Liver (tissue), 9 donors: ENCODE measurements around the gene LYRM1. TPM values are rescaled to one million over a fixed set of nuclear protein-coding genes. Genes with fewer than 3 reads are reported as not detected.

ENCODE experiments used
- DNase-seq: peaks from one replicate; pipeline ENCODE4 v3.0.0-alpha.2; 2017; ENCODE audit warnings: low spot score
- H3K27ac ChIP-seq, 2 donors: one replicate each; pipeline ENCODE4 v1.7.0; 2013; ENCODE audit warnings: inconsistent platforms in 2 of 2, low read length in 2 of 2, control low read depth in 1 of 2, low read depth in 1 of 2, mild to moderate bottlenecking in 1 of 2
- H3K27me3 ChIP-seq, 4 donors: one replicate each; pipeline versions ENCODE4 v1.6.1 to v1.7.0; 2013; ENCODE audit warnings: low read length in 3 of 4, inconsistent platforms in 1 of 4, mild to moderate bottlenecking in 1 of 4, moderate library complexity in 1 of 4; ENCODE audit not compliant: control insufficient read depth in 4 of 4, insufficient read depth in 4 of 4
- H3K36me3 ChIP-seq, 4 donors: one replicate each; pipeline versions ENCODE4 v1.6.1 to v1.7.0; 2013; ENCODE audit warnings: low read length in 3 of 4, mild to moderate bottlenecking in 3 of 4, low read depth in 1 of 4, moderate library complexity in 1 of 4; ENCODE audit not compliant: control insufficient read depth in 4 of 4, insufficient read depth in 3 of 4
- H3K4me1 ChIP-seq, 4 donors: one replicate each; pipeline versions ENCODE4 v1.6.1 to v1.7.0; 2013; ENCODE audit warnings: low read length in 3 of 4, mild to moderate bottlenecking in 3 of 4, moderate library complexity in 1 of 4; ENCODE audit not compliant: control insufficient read depth in 4 of 4, insufficient read depth in 4 of 4
- H3K4me3 ChIP-seq, 3 donors: one replicate each; pipeline versions ENCODE4 v1.6.1 to v1.7.0; 2013; ENCODE audit warnings: low read length in 3 of 3, control low read depth in 1 of 3, low read depth in 1 of 3, mild to moderate bottlenecking in 1 of 3
- H3K9ac ChIP-seq, 2 donors: one replicate each; pipeline ENCODE4 v1.7.0; 2013; ENCODE audit warnings: low read length in 2 of 2, mild to moderate bottlenecking in 2 of 2, moderate library complexity in 2 of 2, control low read depth in 1 of 2, low read depth in 1 of 2
- H3K9me3 ChIP-seq, 4 donors: one replicate each; pipeline versions ENCODE4 v1.6.1 to v1.7.0; 2013; ENCODE audit warnings: low read length in 3 of 4; ENCODE audit not compliant: control insufficient read depth in 4 of 4
- ATF3 ChIP-seq: IDR thresholded peaks from 2 replicates; pipeline ENCODE4 v1.6.1; 2016; ENCODE audit warnings: antibody characterized with exemption
- CTCF ChIP-seq: fragments of 150-350 bp; IDR thresholded peaks from 2 replicates; pipeline ENCODE4 v1.5.1; 2017; ENCODE audit warnings: improper control_type of control experiment, low read depth, low read length; ENCODE audit not compliant: missing input control
- EGR1 ChIP-seq, 2 donors: IDR thresholded peaks; 2 replicates each; pipeline ENCODE4 v1.6.1; 2016 to 2018; ENCODE audit warnings: antibody characterized with exemption in 2 of 2, low read depth in 2 of 2
- FOXA1 ChIP-seq: IDR thresholded peaks from 2 replicates; pipeline ENCODE4 v1.6.1; 2016; ENCODE audit warnings: antibody characterized with exemption
- FOXA2 ChIP-seq: IDR thresholded peaks from 2 replicates; pipeline ENCODE4 v1.6.1; 2016; ENCODE audit warnings: antibody characterized with exemption
- GABPA ChIP-seq, 2 donors: IDR thresholded peaks in 1 of 2; conservative IDR thresholded peaks in 1 of 2; 2 replicates each; pipeline ENCODE4 v1.6.1; 2016; ENCODE audit warnings: antibody characterized with exemption in 2 of 2, mild to moderate bottlenecking in 1 of 2, moderate library complexity in 1 of 2
- HNF4A ChIP-seq, 2 donors: conservative IDR thresholded peaks; 2 replicates each; pipeline ENCODE4 v1.6.1; 2016; ENCODE audit warnings: antibody characterized with exemption in 2 of 2, mild to moderate bottlenecking in 2 of 2
- HNF4G ChIP-seq: IDR thresholded peaks from 2 replicates; pipeline ENCODE4 v1.6.1; 2016; ENCODE audit warnings: antibody characterized with exemption
- JUND ChIP-seq, 2 donors: IDR thresholded peaks; 2 replicates each; pipeline ENCODE4 v1.6.1; 2016; ENCODE audit warnings: antibody characterized with exemption in 2 of 2
- MAX ChIP-seq: IDR thresholded peaks from 2 replicates; pipeline ENCODE4 v1.6.1; 2016; ENCODE audit warnings: antibody characterized with exemption
- NR2F2 ChIP-seq: IDR thresholded peaks from 2 replicates; pipeline ENCODE4 v1.6.1; 2016; ENCODE audit warnings: antibody characterized with exemption
- RAD21 ChIP-seq, 2 donors: IDR thresholded peaks; 2 replicates each; pipeline ENCODE4 v1.6.1; 2016; ENCODE audit warnings: antibody characterized with exemption in 2 of 2, mild to moderate bottlenecking in 2 of 2
- REST ChIP-seq: IDR thresholded peaks from 2 replicates; pipeline ENCODE4 v1.6.1; 2016; ENCODE audit warnings: antibody characterized with exemption, mild to moderate bottlenecking
- RXRA ChIP-seq, 2 donors: IDR thresholded peaks; 2 replicates each; pipeline ENCODE4 v1.6.1; 2017 to 2018; ENCODE audit warnings: antibody characterized with exemption in 2 of 2, mild to moderate bottlenecking in 1 of 2
- SP1 ChIP-seq: IDR thresholded peaks from 2 replicates; pipeline ENCODE4 v1.6.1; 2018; ENCODE audit warnings: antibody characterized with exemption, mild to moderate bottlenecking
- TAF1 ChIP-seq: conservative IDR thresholded peaks from 2 replicates; pipeline ENCODE4 v1.6.1; 2016; ENCODE audit warnings: antibody characterized with exemption, mild to moderate bottlenecking
- YY1 ChIP-seq: IDR thresholded peaks from 2 replicates; pipeline ENCODE4 v1.6.1; 2016; ENCODE audit warnings: antibody characterized with exemption, mild to moderate bottlenecking
- ZBTB33 ChIP-seq: IDR thresholded peaks from 2 replicates; pipeline ENCODE4 v1.6.1; 2016; ENCODE audit warnings: antibody characterized with exemption
- WGBS: extraction: QIAGEN DNeasy Blood & Tissue Kit; methylation state at CpG from one replicate; pipeline ENCODE4 v1.1.7; 2013; 5-methylcytosine and 5-hydroxymethylcytosine counted together
- polyA plus RNA-seq, 2 donors: library from polyadenylated mRNA; stranded (reverse) in 1 of 2; unstranded in 1 of 2; fragments of 200-250 nt in 1 of 2; fragments of >200 nt in 1 of 2; fragmentation: Nextera tagmentation in 1 of 2; extraction: Ambion mirVana in 1 of 2; gene quantifications; one replicate each; pipeline versions ENCODE4 v1.2.1 to v1.2.3, GENCODE V29; 2013 to 2015
- total RNA-seq, 2 donors: library from RNA; depleted of rRNA; stranded (reverse); fragments of >200 nt; gene quantifications; one replicate each; pipeline ENCODE4 v1.2.3, GENCODE V29; 2014
- donor health status: healthy.
- donor health status: healthy.
- donor health status: healthy.
- donor health status: healthy.
- donor health status: healthy.

LYRM1 gene
- total and polyA plus RNA-seq, 4 donors: 33.2 to 57.3 (median 50.8) TPM

- Histone ChIP-seq H3K9ac (no peak overlapping the region), H3K36me3 (peaks cover 2 to 28% (median 20%) of the 10 kb centered on the region in 4 donors), H3K27me3 (no peaks in the 10 kb centered on the region), H3K4me1 (peaks cover 3 to 6% (median 3%) of the 10 kb centered on the region in 4 donors), H3K4me3 (no peak overlapping the region), H3K9me3 (no peaks in the 10 kb centered on the region), H3K27ac (no peak overlapping the region)
- no peak for DNase-seq
- no peak for TF ChIP-seq HNF4A (conservative IDR thresholded peaks at IDR 0.05)
- no peak for TF ChIP-seq RAD21 (IDR thresholded peaks at IDR 0.05)
- TF ChIP-seq CTCF: no peak
- no peak for TF ChIP-seq GABPA (IDR thresholded peaks at IDR 0.05 in 1 of 2, conservative IDR thresholded peaks at IDR 0.05 in 1 of 2)
- no peak for TF ChIP-seq ATF3
- TF ChIP-seq JUND (IDR thresholded peaks at IDR 0.05): no peak
- TF ChIP-seq ZBTB33: no peak
- TF ChIP-seq REST: no peak
- no peak for TF ChIP-seq EGR1 (IDR thresholded peaks at IDR 0.05; ENCODE audit: low read depth in 2 of 2)
- no peak for TF ChIP-seq MAX
- no peak for TF ChIP-seq TAF1
- TF ChIP-seq FOXA1: no peak
- no peak for TF ChIP-seq HNF4G
- no peak for TF ChIP-seq NR2F2
- no peak for TF ChIP-seq YY1
- TF ChIP-seq SP1: no peak
- no peak for TF ChIP-seq RXRA (IDR thresholded peaks at IDR 0.05)
- TF ChIP-seq FOXA2: no peak
- 97% methylated on average over 3 of the region's 3 CpGs for WGBS
Observed at GRCh38 chr16:20859229-20859628, 41.3 kb upstream of the LYRM1 start.
